Activated T-helper 17 cell treated with anti-CD3 and anti-CD28 coated beads, Interleukin-2, amount 50 U/mL, for 72 hours (primary cell): Measurements from ENCODE around the gene DDI1. TPM values are rescaled to one million over a fixed set of nuclear protein-coding genes. Genes with fewer than 3 reads are reported as not detected.
"Not testable (repeated sequence)": the region's sequence is repeated elsewhere in the genome, so short reads cannot be mapped to it uniquely, and the experiment has no call there.

Experiments
- ATAC-seq: fragments of 150-1000 bp; cut with Tn5 transposase; replicated peaks from 2 replicates; pipeline ENCODE4 v1.10.0; 2021; ENCODE audit warnings: mild to moderate bottlenecking, moderate library complexity
- H3K27ac Mint-ChIP-seq: one replicate; pipeline ENCODE4 v1.8.0; 2022; ENCODE audit warnings: mixed read lengths
- H3K27me3 Mint-ChIP-seq: one replicate; pipeline ENCODE4 v1.8.0; 2022; ENCODE audit warnings: mixed read lengths
- H3K36me3 Mint-ChIP-seq: one replicate; pipeline ENCODE4 v1.8.0; 2022; ENCODE audit warnings: low read depth, mild to moderate bottlenecking, mixed read lengths
- H3K4me1 Mint-ChIP-seq: one replicate; pipeline ENCODE4 v1.8.0; 2022; ENCODE audit warnings: mixed read lengths
- H3K4me3 Mint-ChIP-seq: one replicate; pipeline ENCODE4 v1.8.0; 2022; ENCODE audit warnings: mild to moderate bottlenecking, mixed read lengths
- H3K9me3 Mint-ChIP-seq: one replicate; pipeline ENCODE4 v1.8.0; 2022; ENCODE audit warnings: mixed read lengths
- total RNA-seq, 2 donors: library from RNA; stranded (reverse); gene quantifications; one replicate each; pipeline ENCODE4 v1.2.3, GENCODE V29; 2022

DDI1 gene
- total RNA-seq, 2 donors from 2014 or later: not detected

DNA sequence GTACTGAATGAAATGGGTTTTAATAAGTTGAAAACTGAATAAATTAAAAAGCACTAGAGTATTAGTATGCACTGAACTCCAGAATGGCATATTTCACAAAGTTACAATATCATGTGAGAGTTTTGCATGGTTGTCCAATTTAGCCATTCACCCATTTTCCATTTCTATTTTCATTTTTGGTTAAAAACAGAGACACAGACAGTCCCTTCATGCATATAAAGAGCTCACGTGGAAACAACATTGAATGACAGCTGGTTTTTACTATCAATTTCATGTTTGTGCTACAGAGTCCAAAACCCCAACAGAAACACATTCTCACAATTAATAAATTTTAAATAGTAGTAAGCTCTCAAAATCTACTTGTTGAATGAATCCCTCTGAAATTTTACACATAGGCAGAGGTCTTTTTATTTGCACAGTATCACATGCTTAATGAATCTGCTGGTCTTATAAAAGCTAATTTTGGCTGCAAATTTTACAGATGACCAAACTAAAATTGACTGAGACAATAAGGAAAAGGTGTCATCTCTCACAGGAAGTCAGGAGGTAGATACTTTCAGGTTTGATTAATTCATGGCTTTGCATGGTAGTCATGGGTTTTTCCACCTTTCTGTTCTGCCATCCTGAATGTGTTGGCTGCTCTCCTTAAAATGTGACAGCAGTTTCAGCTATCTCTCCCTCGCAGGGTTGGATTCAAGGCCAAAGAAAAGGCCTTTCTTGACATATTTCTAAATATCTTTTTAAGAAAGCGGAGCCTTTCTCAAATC, 20.6 kb upstream of the DDI1 start:
- ATAC-seq: no peak
- no peaks in the 10 kb centered on the region for H3K27me3 Mint-ChIP-seq
- H3K4me1 Mint-ChIP-seq: no peaks in the 10 kb centered on the region
- no peak overlapping the region for H3K4me3 Mint-ChIP-seq
- no peak overlapping the region for H3K27ac Mint-ChIP-seq
- no peaks in the 10 kb centered on the region for H3K36me3 Mint-ChIP-seq
- H3K9me3 Mint-ChIP-seq: no peaks in the 10 kb centered on the region

DNA sequence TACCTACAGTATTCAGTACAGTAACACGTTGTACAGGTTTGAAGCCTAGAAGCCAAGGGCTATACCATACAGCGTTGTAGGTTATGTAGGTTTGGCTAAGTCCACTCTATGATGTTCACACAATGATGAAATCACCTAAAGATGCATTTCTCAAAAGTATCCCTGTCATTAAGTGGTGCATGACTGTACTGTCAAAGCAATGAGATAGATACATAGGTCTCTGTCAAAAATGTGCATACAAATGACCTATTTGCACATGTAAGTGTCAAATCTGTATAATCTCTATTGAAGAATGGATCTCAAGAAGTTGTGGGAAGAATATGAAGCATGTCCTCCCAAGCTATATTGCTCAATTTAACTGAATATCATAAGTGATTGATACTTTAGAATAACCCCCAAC, 11.9 kb upstream of the DDI1 start:
- H3K4me1 Mint-ChIP-seq: no peaks in the 10 kb centered on the region
- H3K27me3 Mint-ChIP-seq: no peaks in the 10 kb centered on the region
- H3K4me3 Mint-ChIP-seq: no peak overlapping the region
- ATAC-seq: no peak
- no peaks in the 10 kb centered on the region for H3K36me3 Mint-ChIP-seq
- no peaks in the 10 kb centered on the region for H3K9me3 Mint-ChIP-seq
- H3K27ac Mint-ChIP-seq: no peak overlapping the region

DNA sequence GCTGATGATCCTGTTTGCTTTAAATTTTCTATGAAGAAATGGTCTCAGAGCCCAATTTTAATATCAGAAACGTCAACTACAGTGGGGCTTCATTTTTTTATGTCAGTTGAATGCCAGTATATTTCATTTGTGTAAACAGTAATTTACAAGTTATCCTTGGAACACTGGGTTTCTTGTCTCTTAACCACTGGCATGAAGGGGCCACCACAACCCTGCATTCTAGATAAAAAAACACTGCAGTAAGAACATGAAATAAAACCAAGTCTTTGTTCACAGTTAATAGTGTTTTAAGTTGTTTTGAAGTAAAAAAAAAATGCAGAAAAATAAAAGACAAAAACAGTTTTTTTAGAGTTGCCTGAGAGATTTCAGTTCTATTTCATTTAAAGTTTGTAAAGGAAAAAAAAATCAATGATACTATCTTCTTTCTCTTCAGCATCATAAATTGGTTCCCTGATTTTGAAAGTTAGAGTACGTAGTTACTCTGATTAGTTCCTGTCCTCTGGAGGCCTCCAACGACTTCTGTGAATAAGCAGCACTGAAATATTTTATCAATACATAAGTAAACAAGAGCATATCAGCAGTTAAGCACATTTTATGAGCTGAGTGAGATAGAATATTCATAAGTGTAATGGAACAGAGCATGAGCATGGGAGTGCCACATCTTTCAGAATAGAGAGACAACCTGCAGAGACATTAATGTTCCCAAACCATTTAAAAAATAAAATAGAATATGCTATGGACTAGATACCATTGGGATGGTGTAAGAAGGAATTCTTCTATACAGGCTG, 7.8 kb upstream of the DDI1 start:
- no peaks in the 10 kb centered on the region for H3K9me3 Mint-ChIP-seq
- H3K4me1 Mint-ChIP-seq: no peaks in the 10 kb centered on the region
- ATAC-seq: no peak

GRCh38 chr11:104033134-104033533, 3.3 kb upstream of the DDI1 start:
- Mint-ChIP-seq H3K36me3 (no peaks in the 10 kb centered on the region), H3K4me1 (no peaks in the 10 kb centered on the region), H3K27ac (no peak overlapping the region), H3K9me3 (no peaks in the 10 kb centered on the region), H3K27me3 (no peaks in the 10 kb centered on the region), H3K4me3 (no peak overlapping the region)
- no peak for ATAC-seq

More for the DNA sequence above, 7.8 kb upstream of the DDI1 start:
- Mint-ChIP-seq H3K27me3 (no peaks in the 10 kb centered on the region), H3K27ac (no peak overlapping the region), H3K4me3 (no peak overlapping the region), H3K36me3 (no peaks in the 10 kb centered on the region)

DNA sequence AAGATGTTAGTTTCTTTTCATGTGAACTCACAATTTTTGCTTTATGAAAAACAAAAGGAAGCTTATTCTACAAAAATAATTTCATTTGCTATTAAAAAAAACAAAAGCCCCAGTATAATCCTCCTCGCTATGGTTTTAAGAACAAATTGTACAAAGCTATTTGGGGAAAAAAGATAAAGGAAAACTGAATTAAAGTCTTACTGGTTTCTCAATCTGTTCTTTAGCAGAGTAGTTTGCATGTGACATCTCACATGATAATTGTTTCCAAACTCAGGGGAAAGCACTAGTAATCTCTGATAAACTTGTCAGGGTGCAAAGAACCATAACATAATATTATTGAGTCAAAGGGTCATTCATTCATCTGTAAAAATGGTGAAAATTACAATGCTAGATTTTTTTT, 2.9 kb upstream of the DDI1 start:
- Mint-ChIP-seq H3K27me3 (no peaks in the 10 kb centered on the region), H3K4me3 (no peak overlapping the region), H3K4me1 (no peaks in the 10 kb centered on the region), H3K9me3 (no peaks in the 10 kb centered on the region), H3K27ac (no peak overlapping the region), H3K36me3 (no peaks in the 10 kb centered on the region)
- ATAC-seq: no peak

- Mint-ChIP-seq H3K9me3 (no peaks in the 10 kb centered on the region), H3K27me3 (no peaks in the 10 kb centered on the region), H3K27ac (no peak overlapping the region), H3K4me3 (no peak overlapping the region), H3K36me3 (no peaks in the 10 kb centered on the region), H3K4me1 (no peaks in the 10 kb centered on the region)
- ATAC-seq: no peak
These were observed 555 bp downstream of the DDI1 start for GRCh38 chr11:104036995-104037394.

DNA sequence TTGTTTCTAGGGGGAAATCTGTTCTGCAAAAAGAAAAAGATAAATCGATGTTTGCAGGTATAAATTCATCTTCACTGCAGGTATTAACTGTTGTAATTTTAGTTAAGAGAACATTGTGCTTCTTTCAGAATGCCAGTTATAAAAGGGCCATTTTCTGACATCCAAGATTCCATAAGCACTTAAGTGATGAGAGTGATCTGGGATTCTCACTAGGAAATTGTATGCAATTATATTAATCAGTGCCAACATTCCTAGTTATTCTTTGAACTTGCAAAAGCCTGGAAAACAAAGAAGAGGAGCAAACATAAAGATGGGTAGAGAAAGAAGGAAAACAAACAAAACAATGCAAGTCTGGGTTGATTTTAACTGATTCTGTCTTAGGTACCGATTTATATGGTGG, 5.4 kb downstream of the DDI1 start:
- H3K27me3 Mint-ChIP-seq: no peaks in the 10 kb centered on the region
- no peaks in the 10 kb centered on the region for H3K4me1 Mint-ChIP-seq
- H3K9me3 Mint-ChIP-seq: no peaks in the 10 kb centered on the region
- H3K4me3 Mint-ChIP-seq: no peak overlapping the region
- no peak for ATAC-seq
- H3K36me3 Mint-ChIP-seq: no peaks in the 10 kb centered on the region
- H3K27ac Mint-ChIP-seq: no peak overlapping the region

- no peaks in the 10 kb centered on the region for H3K4me1 Mint-ChIP-seq
- no peaks in the 10 kb centered on the region for H3K36me3 Mint-ChIP-seq
- no peak overlapping the region for H3K4me3 Mint-ChIP-seq
- ATAC-seq: no peak
- no peaks in the 10 kb centered on the region for H3K9me3 Mint-ChIP-seq
- no peaks in the 10 kb centered on the region for H3K27me3 Mint-ChIP-seq
- H3K27ac Mint-ChIP-seq: no peak overlapping the region
These were observed 6.7 kb downstream of the DDI1 start for GRCh38 chr11:104043142-104043541.

DNA sequence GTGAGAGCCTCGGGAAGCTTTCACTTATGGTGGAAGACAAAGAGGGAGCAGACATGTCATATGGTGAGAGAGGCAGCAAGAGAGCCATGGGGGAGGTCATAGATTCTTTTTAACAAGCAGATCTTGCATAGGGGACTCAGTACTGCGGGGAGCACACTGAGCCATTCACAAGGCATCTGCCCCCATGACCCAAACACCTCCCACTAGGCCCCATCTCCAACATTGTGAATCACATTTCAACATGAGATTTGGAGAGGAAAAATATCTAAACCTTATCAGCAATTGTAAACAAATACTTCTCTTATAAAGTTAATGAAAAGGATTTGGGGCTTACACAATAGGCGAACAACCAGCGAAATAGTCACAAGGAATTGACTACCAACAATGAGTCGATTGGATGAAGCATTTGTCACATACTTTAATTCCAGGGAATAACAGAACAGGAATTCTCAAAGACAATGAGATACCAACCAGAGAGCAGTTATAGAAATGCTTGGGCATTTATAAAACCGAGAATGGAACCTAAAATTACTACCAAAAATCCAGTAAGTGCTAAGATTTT, 7.3 kb downstream of the DDI1 start:
- no peaks in the 10 kb centered on the region for H3K36me3 Mint-ChIP-seq
- H3K4me3 Mint-ChIP-seq: no peak overlapping the region
- H3K4me1 Mint-ChIP-seq: no peaks in the 10 kb centered on the region
- H3K27me3 Mint-ChIP-seq: no peaks in the 10 kb centered on the region
- no peaks in the 10 kb centered on the region for H3K9me3 Mint-ChIP-seq
- H3K27ac Mint-ChIP-seq: no peak overlapping the region
- no peak for ATAC-seq

DNA sequence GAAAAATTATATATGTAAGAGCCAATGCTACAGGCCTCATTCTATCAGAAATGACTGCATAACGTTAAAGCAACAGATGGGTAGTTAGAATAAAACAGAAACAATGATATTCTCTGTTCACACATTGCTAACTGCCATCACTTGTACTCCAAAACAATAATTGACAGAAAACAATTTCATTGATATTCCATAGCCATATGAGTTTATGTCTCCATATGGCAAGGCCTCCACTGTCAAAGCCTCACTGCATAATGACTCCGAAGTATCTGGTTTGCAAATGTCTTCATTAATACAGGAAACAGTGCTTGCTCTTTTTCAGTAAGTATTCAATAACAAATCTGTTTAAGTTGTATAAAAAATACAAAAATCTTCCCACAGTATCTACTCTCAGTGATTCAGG, 9.9 kb downstream of the DDI1 start:
- no peaks in the 10 kb centered on the region for H3K4me1 Mint-ChIP-seq

DNA sequence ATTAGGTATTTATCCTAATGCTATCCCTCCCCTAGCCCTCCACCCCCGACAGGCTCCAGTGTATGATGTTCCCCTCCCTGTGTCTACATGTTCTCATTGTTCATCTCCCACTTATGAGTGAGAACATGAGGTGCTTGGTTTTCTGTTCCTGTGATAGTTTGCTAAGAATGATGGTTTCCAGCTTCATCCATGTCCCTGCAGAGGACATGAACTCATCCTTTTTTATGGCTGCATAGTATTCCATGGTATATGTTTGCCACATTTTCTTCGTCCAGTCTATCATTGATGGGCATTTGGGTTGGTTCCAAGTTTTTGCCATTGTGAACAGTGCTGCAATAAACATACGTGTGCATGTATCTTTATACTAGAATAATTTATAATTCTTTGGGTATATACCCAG, 10.4 kb downstream of the DDI1 start:
- H3K27me3 Mint-ChIP-seq, H3K27ac Mint-ChIP-seq, H3K4me3 Mint-ChIP-seq, H3K36me3 Mint-ChIP-seq, H3K4me1 Mint-ChIP-seq, H3K9me3 Mint-ChIP-seq, ATAC-seq: not testable (repeated sequence)

More for the DNA sequence above, 9.9 kb downstream of the DDI1 start:
- Mint-ChIP-seq H3K27ac (no peak overlapping the region), H3K9me3 (no peaks in the 10 kb centered on the region), H3K4me3 (no peak overlapping the region), H3K36me3 (no peaks in the 10 kb centered on the region), H3K27me3 (no peaks in the 10 kb centered on the region)
- no peak for ATAC-seq

- H3K9me3 Mint-ChIP-seq: no peaks in the 10 kb centered on the region
- no peaks in the 10 kb centered on the region for H3K36me3 Mint-ChIP-seq
- H3K4me3 Mint-ChIP-seq: no peak overlapping the region
- H3K4me1 Mint-ChIP-seq: no peaks in the 10 kb centered on the region
- H3K27me3 Mint-ChIP-seq: no peaks in the 10 kb centered on the region
- ATAC-seq: no peak
- H3K27ac Mint-ChIP-seq: no peak overlapping the region
These were observed 12.7 kb downstream of the DDI1 start for GRCh38 chr11:104049116-104049515.

GRCh38 chr11:104051778-104052177, 15.3 kb downstream of the DDI1 start:
- H3K4me1 Mint-ChIP-seq: no peaks in the 10 kb centered on the region

GRCh38 chr11:104053743-104054478, 17.5 kb downstream of the DDI1 start:
- Mint-ChIP-seq H3K9me3 (no peaks in the 10 kb centered on the region), H3K27me3 (peaks cover 3% of the 10 kb centered on the region), H3K36me3 (no peaks in the 10 kb centered on the region), H3K4me1 (no peaks in the 10 kb centered on the region), H3K27ac (no peak overlapping the region), H3K4me3 (no peak overlapping the region)
- ATAC-seq: no peak

More at GRCh38 chr11:104051778-104052177, 15.3 kb downstream of the DDI1 start:
- Mint-ChIP-seq H3K9me3 (no peaks in the 10 kb centered on the region), H3K4me3 (no peak overlapping the region), H3K27me3 (peaks cover 3% of the 10 kb centered on the region), H3K36me3 (no peaks in the 10 kb centered on the region), H3K27ac (no peak overlapping the region)
- ATAC-seq: no peak
